DMS114 treated with DMSO at 0.1 percent for 48 hours (cell line): ENCODE measurements around the gene TMEM238.

Experiments
- DNase-seq: peaks from one replicate; lab custom pipeline; 2025; ENCODE audit not compliant: unreplicated experiment; lab: John Stamatoyannopoulos, UW

The TMEM238 gene

GRCh38 chr19:55382013-55382412 is 2.1 kb downstream of the TMEM238 start:
- no peak for DNase-seq

- no peak for DNase-seq
Measured at GRCh38 chr19:55379174-55379573, 4.9 kb downstream of the TMEM238 start.

GRCh38 chr19:55377356-55378131 is 6.5 kb downstream of the TMEM238 start:
- no peak for DNase-seq

DNA sequence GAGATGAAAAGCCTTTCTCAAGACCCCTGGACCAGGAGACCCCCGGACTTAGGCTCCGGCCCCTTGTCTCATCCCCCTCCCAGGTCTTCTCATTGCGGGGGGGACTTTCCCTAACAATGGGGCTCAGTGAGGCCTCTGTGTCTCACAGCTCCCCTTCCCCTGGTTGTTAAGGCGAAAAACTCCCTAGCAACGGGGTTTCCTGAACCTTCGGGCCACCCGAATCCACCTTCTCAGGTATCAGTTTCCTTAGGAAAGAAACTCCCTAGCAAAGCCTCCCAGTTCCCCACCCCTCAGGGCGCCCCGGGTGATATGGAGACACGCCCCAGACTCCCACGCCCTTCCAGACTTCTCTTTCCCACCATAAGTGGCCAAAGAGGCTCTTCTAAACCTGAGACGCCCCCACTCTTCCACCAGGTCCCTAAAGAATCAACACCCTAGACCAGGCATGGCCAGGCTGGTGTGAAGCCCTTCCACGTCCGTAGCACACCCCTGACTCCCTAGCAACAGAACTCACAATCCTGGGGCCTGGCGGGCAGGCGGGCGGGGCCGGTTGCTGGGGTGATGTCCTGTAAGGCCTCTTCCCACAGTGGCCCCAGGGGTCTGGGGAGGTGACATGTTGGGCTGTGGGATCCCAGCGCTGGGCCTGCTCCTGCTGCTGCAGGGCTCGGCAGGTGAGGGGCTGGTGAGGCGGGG is 7.7 kb downstream of the TMEM238 start, which contains the start of gene TMEM190:
TMEM190 (plus strand) TSS at position 586 of the 693 bp plus-strand sequence; CDS start at position 614, 28 bp downstream.
- DNase-seq, result no peak

DNA sequence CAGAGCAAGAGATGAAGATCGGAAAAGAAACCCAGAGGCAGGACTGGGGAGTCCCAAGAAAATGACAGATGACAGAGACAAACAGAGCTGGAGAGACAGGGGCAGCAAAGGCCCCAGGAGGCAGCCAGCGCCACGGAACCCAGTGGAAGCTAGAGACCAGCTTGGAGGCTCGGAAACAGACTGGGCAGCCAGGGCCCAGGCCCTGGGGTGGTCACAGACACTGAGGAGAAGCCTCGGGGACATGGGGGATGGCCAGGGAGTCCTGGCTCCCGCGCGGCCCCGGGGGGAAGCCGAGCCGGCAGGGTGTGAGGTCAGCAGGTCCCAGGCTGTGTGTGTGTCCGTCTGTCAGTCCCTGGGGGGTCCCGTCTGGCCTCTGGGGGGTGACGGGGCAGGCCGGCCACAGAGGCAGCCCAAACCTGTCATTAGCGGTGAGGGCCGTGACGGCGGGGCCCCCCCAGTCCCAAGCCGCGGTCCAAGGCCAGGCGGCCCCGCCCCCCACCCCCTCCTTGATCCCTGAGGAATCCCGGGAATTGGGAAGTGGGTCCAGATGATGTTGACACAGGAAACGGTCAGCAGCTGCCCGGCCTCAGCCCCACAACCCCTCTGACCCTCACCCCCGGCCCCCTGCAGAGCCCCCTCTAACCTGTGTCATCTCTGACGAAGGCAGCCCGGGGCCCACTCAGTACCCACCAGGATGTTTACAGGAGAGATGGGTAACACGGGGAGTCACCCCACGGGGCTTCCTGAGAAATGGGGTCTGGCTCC is 9.9 kb downstream of the TMEM238 start:
- no peak for DNase-seq

DNA sequence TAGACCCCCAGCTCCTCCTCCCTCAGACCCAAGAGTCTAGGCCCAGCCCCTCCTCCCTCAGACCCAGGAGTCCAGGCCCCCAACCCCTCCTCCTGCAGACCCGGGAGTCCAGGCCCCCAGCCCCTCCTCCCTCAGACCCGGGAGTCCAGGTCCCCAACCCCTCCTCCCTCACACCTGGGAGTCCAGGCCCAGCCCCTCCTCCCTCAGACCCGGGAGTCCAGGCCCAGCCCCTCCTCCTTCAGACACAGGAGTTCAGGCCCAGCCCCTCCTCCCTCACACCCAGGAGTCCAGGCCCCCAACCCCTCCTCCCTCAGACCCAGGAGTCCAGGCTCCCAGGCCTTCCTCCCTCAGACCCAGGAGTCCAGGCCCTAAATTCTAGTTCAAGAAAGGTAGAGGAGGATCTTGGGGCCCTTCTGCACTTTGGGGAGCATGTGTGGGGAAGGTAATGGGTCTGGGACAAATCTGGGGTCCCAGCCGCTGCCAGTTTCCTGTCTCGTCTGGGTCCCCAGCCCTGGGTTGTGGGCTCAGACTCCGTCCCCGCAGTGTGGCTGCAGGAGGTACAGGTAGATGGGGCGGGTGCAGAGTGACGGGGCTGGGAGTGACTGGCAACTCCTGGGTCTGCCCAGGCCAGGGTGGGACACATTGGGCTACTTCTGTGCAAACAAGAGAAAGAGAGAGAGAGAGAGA is 10.6 kb downstream of the TMEM238 start:
- no peak for DNase-seq

- DNase-seq, result no peak
Measured at GRCh38 chr19:55372316-55373081, 11.6 kb downstream of the TMEM238 start.

DNA sequence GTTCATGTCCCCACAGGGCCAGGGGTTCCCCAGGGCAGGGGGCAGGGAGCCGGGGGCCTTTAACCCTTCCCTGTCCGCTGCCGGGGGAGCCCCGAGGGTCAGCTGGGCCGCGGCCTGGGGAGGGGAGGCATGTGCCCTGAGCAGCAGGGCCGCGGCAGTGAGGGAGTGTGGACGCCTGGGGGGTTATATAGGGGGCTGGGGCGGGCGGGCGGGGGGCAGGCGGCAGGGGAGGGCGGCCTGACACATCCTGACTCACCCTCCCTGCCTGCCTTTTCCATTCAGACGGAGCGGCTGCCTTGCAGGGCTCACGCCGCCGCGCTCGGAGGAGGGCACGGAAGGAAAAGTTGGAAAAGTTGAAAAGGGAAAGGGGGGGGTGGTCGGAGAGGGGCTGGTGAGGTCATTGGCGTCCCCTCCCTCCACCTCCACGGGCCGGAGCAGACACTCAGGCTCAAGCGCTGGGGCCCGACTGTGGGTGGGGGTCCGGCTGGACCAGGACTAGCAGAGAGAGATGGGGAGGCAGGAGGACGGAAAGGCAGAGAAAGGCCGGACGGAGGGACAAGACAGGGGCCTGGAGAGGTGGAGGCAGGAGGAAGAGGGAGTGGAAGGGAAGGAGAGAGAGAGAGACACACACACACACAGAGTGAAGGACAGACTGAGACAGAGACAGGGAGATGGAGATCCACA is 13.6 kb downstream of the TMEM238 start, which contains the start of gene IL11:
IL11 (minus strand) TSS at position 159 of the 684 bp plus-strand sequence; CDS start at position 6, 153 bp downstream.
- no peak for DNase-seq

- peak; percentile 45 for DNase-seq
Measured at GRCh38 chr19:55369653-55370304, 14.3 kb downstream of the TMEM238 start.

DNA sequence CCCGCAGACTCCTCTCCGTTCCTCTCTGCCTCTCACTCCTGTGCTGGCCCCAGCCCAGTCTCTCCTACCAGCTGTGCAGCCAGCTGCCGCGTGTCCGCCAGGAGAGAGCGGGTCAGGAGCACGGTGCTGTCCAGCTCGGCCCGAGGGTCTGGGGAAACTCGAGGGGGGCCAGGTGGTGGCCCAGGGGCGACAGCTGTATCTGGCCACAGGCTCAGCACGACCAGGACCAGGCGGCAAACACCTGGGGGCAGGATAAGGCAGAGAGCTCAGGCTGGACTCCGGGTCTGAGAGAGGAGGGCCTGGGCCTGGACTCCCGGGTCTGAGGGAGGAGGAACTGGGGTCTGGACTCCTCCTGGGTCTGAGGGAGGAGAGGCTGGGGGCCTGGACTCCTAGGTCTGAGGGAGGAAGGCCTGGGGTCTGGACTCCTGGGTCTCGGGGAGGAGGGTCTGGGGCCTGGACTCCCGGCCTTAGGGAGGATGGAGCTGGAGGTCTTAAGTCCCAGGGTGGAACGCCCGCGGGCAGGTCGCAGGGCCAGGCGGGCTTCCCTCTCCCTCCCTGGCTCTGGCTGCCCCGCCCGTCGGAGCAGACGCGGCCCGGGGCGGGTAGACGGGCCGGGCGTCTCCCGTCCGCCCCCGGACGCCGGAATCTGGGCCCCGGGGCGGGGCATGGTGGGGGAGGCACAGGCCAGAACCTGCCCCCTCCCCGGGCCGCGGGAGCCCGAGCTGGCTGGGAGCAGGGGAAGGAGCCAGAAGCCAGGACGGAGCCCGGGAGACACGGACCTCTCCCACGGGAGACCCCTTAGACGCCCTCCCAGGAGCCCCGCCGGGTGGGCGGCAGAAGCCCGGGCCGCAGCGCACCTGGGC is 15.2 kb downstream of the TMEM238 start:
- DNase-seq, result no peak

DNA sequence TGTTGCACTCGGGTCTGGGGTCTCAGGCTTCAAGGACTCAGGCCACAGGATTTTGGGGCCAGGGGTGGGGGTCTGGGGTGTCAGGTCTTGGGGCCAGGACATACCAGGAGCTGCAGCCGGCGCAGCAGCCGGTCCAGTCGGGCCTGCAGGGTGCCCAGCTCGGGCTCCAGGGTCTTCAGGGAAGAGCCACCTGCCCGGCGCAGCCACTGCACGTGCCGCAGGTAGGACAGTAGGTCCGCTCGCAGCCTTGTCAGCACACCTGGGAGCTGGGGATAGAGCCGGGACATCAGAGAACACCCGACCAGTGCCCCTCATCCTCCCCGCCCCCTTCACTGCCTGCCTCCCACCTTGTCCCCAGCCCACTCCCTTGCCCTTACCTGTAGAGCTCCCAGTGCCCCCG is 16.0 kb downstream of the TMEM238 start:
- no peak for DNase-seq

- no peak for DNase-seq
Measured at GRCh38 chr19:55366790-55367189, 17.3 kb downstream of the TMEM238 start.

DNA sequence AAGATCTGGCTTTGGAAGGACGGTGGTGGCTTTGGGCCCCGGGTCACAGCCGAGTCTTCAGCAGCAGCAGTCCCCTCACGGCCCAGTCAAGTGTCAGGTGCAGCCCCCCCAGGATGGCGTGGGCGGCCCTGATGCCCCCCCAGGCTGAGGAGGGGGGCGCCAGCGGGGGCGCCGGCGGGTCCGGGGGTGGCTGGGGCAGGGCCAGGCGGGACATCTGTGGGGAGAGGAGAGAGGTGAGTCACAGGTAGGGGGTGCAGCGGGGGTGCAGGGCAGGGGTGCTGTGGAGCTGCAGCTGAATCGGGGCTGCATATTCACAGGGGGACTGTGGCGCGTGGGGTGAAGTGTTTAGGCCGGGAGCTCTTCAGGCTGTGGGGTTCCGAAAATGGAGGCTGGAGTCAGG is 18.1 kb downstream of the TMEM238 start:
- DNase-seq, result no peak

DNA sequence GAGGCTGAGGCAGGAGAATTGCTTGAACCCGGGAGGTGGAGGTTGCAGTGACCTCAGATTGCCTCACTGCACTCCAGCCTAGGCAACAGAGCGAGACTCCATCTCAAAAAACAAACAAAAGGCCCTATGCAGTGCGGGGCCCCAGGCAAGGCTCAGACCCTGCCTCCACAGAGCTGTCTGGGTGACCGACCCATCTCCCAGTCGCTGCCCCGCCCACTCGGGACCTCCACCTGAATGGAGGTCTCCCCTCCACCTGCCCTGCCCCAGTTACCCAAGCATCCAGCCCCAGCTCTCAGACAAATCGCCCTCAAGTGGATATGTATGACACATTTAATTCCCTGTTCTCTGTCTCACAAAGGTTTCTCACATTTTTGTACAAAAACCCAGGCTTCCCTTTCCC is 18.8 kb downstream of the TMEM238 start:
- DNase-seq, result no peak

DNA sequence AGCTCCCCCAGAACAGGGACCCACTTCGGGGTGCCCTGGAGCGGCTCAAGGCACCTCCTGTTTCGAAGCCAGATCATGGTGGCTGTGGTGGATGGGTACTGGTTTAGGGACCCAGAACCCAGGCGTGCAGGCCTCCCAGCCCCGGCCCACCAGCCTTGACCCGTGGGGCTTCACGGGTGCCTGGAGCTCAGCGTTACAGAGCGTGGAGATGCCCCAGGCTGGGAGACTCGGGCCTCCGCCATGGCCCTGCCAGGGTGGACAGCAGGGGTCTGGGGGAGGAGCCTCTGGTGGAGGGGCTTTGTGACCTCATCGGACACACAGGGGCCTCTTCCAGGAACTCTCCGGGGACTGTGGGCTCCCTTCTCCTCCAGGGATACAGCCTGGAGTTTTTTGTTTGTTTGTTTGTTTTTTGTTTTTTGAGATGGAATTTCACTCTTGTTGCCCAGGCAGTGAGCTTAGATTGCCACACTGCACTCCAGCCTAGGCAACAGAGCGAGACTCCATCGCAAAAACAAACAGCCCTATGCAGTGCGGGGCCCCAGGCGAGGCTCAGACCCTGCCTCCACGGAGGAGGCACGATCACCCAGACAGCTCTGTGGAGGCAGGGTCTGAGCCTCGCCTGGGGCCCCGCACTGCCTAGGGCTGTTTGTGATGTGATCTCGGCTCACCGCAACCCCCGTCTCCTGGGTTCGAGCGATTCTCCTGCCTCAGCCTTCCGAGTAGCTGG is 20.9 kb downstream of the TMEM238 start, which contains the start of gene GARIN5B:
GARIN5B (minus strand) TSS at position 271 of the 727 bp plus-strand sequence; CDS start at position 77, 194 bp downstream.
- DNase-seq, result no peak

DNA sequence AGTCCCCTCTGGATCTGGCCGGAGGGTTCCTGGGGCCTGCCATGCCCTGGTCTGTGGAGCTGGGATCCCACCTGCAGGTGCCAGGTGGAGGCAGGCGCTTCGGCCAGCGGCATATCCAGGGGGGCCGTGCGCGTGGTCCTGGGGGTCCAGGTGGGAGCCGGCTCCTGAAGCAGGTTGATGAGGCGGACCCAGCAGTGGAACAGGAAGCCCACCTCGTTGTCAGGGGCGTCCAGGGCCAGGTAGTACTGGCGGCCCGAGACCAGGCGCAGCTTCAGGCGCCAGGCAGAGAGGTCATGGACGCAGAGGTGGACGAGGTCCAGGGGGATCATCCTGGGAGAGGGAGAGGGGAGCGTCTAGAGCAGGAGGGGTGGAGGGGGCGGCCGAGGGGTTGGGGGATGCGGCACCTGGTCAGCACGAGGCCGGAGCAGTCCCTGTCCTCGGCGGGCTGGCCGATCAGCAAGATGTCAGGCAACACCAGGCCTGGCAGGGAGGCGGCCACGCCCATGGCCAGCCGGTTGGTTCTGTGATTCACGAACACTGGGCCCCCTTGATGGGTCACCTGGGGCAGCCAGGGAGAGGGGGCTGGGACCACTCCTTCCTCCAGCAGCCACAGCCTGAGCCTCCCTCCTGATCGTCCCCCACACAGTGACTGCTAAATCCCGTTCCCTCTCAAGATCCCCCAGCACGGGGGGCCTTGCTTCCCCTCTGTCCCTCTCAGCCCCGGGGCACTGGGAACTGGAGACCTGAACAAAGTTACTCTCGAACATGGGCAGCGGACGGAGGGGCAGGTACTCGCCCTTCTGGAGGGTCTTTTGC is 21.7 kb downstream of the TMEM238 start:
- no peak for DNase-seq

GRCh38 chr19:55360902-55361301 is 23.2 kb downstream of the TMEM238 start:
- DNase-seq, result no peak
